SHP77 treated with DMSO at 0.1 percent for 48 hours (cell line): ENCODE results near the gene EGFLAM.
A peak's percentile ranks its signal among the peaks of the same experiment; 100 is the strongest.
"Not testable (repeated sequence)": the region's sequence is repeated elsewhere in the genome, so short reads cannot be mapped to it uniquely, and the experiment has no call there.

ENCODE experiments used
- DNase-seq: peaks from one replicate; lab custom pipeline; 2025; lab: John Stamatoyannopoulos, UW

EGFLAM gene

GRCh38 chr5:38375423-38375822 lies 117.1 kb downstream of the EGFLAM start:
- no peak for DNase-seq

- no peak for DNase-seq
Measured at GRCh38 chr5:38376404-38376803, 118.0 kb downstream of the EGFLAM start.

- DNase-seq, result no peak
Measured at GRCh38 chr5:38378579-38378978, 120.2 kb downstream of the EGFLAM start.

- DNase-seq, result no peak
Measured at GRCh38 chr5:38379350-38379937, 121.1 kb downstream of the EGFLAM start.

- no peak for DNase-seq
Measured at GRCh38 chr5:38380537-38380936, 122.2 kb downstream of the EGFLAM start.

GRCh38 chr5:38381361-38381760 lies 123.0 kb downstream of the EGFLAM start:
- DNase-seq, result no peak

GRCh38 chr5:38382898-38383297 lies 124.5 kb downstream of the EGFLAM start:
- peak; percentile 73 for DNase-seq

- no peak for DNase-seq
Measured at GRCh38 chr5:38383701-38384100, 125.3 kb downstream of the EGFLAM start.

GRCh38 chr5:38384396-38384795 lies 126.0 kb downstream of the EGFLAM start:
- no peak for DNase-seq

- no peak for DNase-seq
Measured at GRCh38 chr5:38387161-38387560, 128.8 kb downstream of the EGFLAM start.

GRCh38 chr5:38393636-38394035 lies 135.3 kb downstream of the EGFLAM start:
- no peak for DNase-seq

GRCh38 chr5:38396766-38397165 lies 138.4 kb downstream of the EGFLAM start:
- DNase-seq, result no peak

- DNase-seq, result no peak
Measured at GRCh38 chr5:38400365-38400764, 142.0 kb downstream of the EGFLAM start.

- no peak for DNase-seq
Measured at GRCh38 chr5:38401145-38401544, 142.8 kb downstream of the EGFLAM start.

GRCh38 chr5:38403406-38403805 lies 145.0 kb downstream of the EGFLAM start:
- DNase-seq, result no peak

- no peak for DNase-seq
Measured at GRCh38 chr5:38403877-38404635, 145.7 kb downstream of the EGFLAM start.

- DNase-seq, result no peak
Measured at GRCh38 chr5:38404667-38405276, 146.4 kb downstream of the EGFLAM start.

GRCh38 chr5:38408446-38409198 lies 150.3 kb downstream of the EGFLAM start:
- DNase-seq, result no peak

- no peak for DNase-seq
Measured at GRCh38 chr5:38410304-38410990, 152.1 kb downstream of the EGFLAM start.

- DNase-seq, result no peak
Measured at GRCh38 chr5:38413696-38414095, 155.3 kb downstream of the EGFLAM start.

GRCh38 chr5:38414348-38414747 lies 156.0 kb downstream of the EGFLAM start:
- no peak for DNase-seq

- not testable (repeated sequence) for DNase-seq
Measured at GRCh38 chr5:38415772-38416171, 157.4 kb downstream of the EGFLAM start.
